ENCODE results near the gene OR2T33. TPM values are rescaled to one million over a fixed set of nuclear protein-coding genes. Genes with fewer than 3 reads are reported as not detected.

OR2T33 gene
- polyA plus RNA-seq, 3 donors, result not detected

Other genes starting within 250 kb of the OR2T33 start
- not detected for gene OR2L2, start 247.9 kb downstream of the OR2T33 start, polyA plus RNA-seq
- not detected for gene OR2L3, start 231.1 kb downstream of the OR2T33 start, polyA plus RNA-seq
- gene OR2L13, start 182.8 kb downstream of the OR2T33 start, polyA plus RNA-seq, result not detected
- gene OR2M5, start 132.8 kb downstream of the OR2T33 start, polyA plus RNA-seq, result not detected
- not detected for gene OR2M2, start 103.2 kb downstream of the OR2T33 start, polyA plus RNA-seq
- gene OR2M3, start 80.7 kb downstream of the OR2T33 start, polyA plus RNA-seq, result not detected
- not detected for gene OR2M4, start 46.6 kb downstream of the OR2T33 start, polyA plus RNA-seq
- gene OR2T12, start 25.4 kb upstream of the OR2T33 start, polyA plus RNA-seq, result not detected
- not detected for gene OR2M7, start 46.6 kb upstream of the OR2T33 start, polyA plus RNA-seq
- not detected for gene OR14C36, start 70.8 kb upstream of the OR2T33 start, polyA plus RNA-seq
- gene OR2T4, start 83.7 kb upstream of the OR2T33 start, polyA plus RNA-seq, result not detected
- not detected for gene OR2T6, start 97.8 kb upstream of the OR2T33 start, polyA plus RNA-seq
- not detected for gene OR2T1, start 125.1 kb upstream of the OR2T33 start, polyA plus RNA-seq
- gene OR2T2, start 167.7 kb upstream of the OR2T33 start, polyA plus RNA-seq, result not detected
- gene OR2T3, start 195.4 kb upstream of the OR2T33 start, polyA plus RNA-seq, result not detected
- gene OR2T5, start 210.6 kb upstream of the OR2T33 start, polyA plus RNA-seq, result not detected
- gene OR2G6, start 230.1 kb upstream of the OR2T33 start, polyA plus RNA-seq, result not detected

Measured in adipose tissue (tissue), 3 donors.